CD4-positive, alpha-beta T cell treated with Interleukin-2 at 100 ng/mL for 4 hours (primary cell): Measurements from ENCODE around the gene TSPEAR.
"Not testable (repeated sequence)": the region's sequence is repeated elsewhere in the genome, so short reads cannot be mapped to it uniquely, and the experiment has no call there.

Experiments
- DNase-seq: peaks from one replicate; pipeline ENCODE4 v3.0.0-alpha.2; 2020; ENCODE audit warnings: low spot score

Gene TSPEAR

DNA sequence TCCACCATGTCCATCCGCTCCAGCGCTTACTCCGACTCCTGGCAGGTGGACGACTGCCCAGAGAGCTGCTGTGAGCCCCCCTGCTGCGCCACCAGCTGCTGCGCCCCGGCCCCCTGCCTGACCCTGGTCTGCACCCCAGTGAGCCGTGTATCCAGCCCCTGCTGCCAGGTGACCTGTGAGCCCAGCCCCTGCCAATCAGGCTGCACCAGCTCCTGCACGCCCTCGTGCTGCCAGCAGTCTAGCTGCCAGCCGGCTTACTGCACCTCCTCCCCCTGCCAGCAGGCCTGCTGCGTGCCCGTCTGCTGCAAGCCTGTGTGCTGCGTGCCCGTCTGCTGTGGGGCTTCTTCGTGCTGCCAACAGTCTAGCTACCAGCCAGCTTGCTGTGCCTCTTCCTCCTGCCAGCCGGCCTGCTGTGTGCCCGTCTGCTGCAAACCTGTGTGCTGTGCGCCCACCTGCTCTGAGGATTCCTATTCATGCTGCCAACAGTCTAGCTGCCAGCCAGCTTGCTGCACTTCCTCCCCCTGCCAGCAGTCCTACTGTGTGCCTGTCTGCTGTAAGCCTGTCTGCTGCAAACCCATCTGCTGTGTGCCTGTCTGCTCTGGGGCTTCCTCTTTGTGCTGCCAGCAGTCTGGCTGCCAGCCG is 84.1 kb downstream of the TSPEAR start:
- DNase-seq: not testable (repeated sequence)

- no peak for DNase-seq
Measured at GRCh38 chr21:44626673-44627143, 84.7 kb downstream of the TSPEAR start, which contains the start of gene KRTAP10-9. TSS of gene KRTAP10-9 (plus strand) at chr21:44627093. CDS start at chr21:44627172, 79 bp downstream.

GRCh38 chr21:44626262-44626661 is 85.1 kb downstream of the TSPEAR start:
- DNase-seq: peak; percentile 33

- no peak for DNase-seq
Measured at GRCh38 chr21:44625756-44626155, 85.6 kb downstream of the TSPEAR start.

- DNase-seq: no peak
Measured at GRCh38 chr21:44623575-44623974, 87.8 kb downstream of the TSPEAR start.

DNA sequence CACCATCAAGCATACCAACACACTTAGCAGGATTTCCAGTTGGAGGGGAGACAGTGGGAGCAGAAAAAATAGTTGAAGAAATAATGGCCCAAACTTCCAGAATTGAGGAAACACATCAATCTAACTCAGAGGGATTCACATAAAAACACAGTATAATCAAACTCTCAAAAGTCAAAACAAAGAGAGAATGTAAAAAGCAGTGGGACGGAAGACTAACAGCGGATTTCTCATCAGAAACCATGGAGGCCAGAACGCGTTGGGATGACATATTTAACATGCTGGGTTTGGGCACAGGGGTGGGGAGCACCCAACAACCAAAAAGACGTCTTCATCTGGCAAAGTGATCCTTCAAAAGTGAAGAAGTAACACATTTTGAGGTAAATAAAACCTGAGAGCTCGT is 91.5 kb downstream of the TSPEAR start:
- DNase-seq: no peak

- DNase-seq: peak; percentile 74
Measured at GRCh38 chr21:44618909-44619308, 92.5 kb downstream of the TSPEAR start.

DNA sequence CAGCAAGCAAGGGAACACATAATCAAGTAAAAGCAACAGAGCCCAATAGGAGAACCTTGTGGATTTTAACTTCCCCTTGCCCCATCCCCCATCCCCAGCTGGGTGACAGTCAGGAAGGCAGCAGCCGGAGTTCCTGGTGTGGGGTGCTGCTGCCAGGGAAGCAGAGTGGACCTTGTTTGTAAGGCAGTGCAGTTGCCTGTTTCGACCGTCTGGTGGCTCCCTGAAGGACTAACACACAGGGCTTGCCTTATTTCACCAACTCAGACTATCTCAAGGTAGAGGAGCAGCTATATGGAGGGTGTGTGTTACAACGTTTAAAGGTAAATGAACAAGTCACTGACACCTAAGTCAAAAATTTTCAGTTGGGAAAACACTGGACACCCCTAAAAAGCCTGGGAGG is 92.9 kb downstream of the TSPEAR start:
- DNase-seq: no peak

DNA sequence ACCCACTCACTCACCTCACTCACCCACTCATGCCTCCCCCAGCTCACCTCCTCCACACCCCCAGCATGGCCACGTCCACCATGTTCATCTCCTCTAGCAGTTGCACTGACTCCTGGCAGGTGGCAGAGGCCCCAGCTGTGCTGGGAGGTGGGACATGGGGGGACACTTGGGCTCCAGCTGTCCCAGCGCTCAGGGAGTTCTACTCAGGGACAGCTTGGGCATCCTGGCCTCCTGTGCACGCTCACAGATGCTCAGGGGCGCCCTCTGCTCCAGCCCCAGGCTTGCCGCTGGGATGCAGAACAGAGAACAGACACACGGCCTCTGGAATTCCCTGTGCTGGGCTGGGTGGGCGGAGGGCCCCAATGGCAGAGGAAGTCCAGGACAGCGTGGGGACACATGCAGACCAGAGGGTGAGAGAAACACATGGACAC is 94.3 kb downstream of the TSPEAR start:
- no peak for DNase-seq

- DNase-seq: no peak
Measured at GRCh38 chr21:44616591-44616926, 94.8 kb downstream of the TSPEAR start.

DNA sequence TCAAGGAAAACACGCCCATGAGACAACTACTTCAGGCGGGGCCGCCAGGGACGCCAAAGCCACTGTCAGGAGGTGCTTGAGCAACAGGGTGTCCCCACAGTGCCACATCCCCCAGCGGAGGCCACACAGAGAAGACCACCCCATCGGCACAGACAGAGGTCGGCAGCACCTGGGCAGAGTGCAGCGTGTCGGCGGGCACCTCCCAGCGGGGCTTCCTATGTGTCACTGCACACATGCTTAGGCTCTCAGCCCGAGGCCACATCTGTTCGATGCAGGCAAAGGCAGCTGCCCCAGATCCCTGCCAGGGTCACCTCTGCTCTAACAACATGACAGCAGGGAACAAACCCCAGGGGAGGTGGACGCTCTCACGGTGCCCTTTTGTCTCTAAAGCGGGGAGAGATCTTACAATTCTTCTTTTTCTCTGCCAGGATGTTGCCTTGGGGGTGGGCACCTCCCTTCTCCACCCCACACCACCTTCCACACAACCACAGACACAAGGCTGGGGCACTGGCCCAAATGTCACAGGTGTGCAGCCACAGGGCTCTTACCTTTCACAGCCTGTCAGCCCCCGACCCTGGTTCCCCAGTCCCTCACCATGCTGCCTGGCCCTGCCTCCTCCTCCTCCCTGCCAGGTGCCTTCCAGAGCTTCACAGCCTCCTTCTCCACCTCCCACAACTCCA is 95.3 kb downstream of the TSPEAR start:
- no peak for DNase-seq

DNA sequence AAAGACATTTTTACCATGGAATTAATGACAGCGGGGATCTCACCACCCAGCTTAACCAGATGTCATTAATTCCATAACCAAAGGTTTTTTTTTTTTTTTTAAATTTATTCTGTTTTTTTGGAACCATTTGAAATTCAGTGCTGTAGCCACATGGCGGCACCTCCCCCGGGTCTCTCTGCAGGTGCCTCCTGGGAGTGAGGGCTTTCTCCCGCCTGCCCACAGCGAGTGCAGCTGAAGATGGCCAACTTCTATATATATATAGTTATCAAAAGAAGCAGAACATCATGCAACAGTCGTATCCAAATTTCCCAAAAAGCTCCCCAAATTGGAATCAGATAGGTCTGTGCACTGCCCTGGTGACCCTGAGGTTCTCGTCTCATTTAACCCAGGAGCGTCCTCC is 95.9 kb downstream of the TSPEAR start:
- DNase-seq: no peak

- no peak for DNase-seq
Measured at GRCh38 chr21:44614961-44615391, 96.4 kb downstream of the TSPEAR start.

GRCh38 chr21:44614161-44614631 is 97.2 kb downstream of the TSPEAR start:
- no peak for DNase-seq

GRCh38 chr21:44613386-44614155 is 97.8 kb downstream of the TSPEAR start:
- DNase-seq: no peak

- DNase-seq: no peak
Measured at GRCh38 chr21:44612669-44613229, 98.6 kb downstream of the TSPEAR start.

- no peak for DNase-seq
Measured at GRCh38 chr21:44612029-44612486, 99.3 kb downstream of the TSPEAR start, which contains the start of gene KRTAP10-8. TSS of gene KRTAP10-8 (plus strand) at chr21:44612079. CDS start at chr21:44612101, 22 bp downstream.

DNA sequence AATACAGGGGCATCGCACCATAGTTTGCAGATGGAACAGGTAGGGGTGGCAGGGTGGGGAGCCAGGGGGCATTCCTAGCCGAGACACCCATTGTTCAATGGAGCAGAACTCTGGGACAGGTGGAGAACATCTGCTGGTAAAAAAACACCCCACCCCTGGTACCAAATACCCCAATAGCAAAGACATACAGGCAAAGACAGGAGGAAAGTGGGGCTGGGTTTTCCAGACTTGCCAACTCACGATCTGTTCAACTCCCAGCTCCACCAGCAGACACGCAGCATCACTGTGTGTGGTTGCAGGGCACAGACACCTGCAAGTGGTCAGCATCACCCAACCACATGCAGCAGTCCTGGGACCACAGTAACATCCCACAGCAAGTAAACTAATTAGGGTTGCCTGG is 99.8 kb downstream of the TSPEAR start:
- no peak for DNase-seq

DNA sequence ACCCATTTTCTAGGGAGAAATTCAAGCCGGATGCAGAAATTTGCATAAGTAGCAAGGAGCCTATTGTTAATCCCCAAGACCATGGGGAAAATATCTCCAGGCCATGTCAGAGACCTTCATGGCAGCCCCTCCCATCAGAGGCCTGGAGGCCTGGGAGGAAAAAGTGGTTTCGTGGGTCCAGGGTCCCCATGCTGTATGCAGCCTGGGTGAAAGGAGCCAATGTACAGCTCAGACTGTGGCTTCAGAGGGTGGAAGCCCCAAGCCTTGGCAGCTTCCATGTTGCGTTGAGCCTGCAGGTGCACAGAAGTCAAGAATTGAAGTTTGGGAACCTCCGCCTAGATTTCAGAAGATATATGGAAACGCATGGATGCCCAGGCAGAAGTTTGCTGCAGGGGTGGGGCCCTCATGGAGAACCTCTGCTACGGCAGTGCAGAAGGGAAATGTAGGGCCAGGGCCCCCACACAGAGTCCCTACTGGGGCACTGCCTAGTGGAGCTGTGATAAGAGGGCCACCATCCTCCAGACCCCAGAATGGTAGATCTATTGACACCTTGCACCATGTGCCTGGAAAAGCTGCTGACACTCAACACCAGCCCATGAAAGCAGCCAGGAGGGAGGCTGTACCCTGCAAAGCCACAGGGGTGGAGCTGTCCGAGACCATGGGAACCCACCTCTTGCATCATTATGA is 101.1 kb downstream of the TSPEAR start:
- DNase-seq: not testable (repeated sequence)

GRCh38 chr21:44609193-44609592 is 102.2 kb downstream of the TSPEAR start:
- DNase-seq: no peak

DNA sequence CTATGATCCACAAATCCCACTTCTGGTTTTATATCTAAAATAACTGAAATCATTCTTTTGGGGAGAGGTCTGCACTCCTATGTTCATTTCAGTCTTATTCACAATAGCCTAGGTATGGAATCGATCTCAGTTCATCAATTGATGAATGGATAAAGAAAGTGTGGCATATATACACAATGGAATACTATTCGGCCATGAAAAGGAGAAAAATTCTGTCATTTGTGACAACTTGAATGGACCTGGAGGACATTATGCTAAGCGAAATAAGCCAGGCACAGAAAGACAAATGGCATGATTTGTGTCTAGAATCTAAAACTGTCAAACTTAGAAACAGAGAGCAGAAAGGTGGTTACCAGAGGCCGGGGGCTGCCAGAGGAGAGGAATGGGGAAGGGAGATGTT is 104.9 kb downstream of the TSPEAR start:
- DNase-seq: no peak

DNA sequence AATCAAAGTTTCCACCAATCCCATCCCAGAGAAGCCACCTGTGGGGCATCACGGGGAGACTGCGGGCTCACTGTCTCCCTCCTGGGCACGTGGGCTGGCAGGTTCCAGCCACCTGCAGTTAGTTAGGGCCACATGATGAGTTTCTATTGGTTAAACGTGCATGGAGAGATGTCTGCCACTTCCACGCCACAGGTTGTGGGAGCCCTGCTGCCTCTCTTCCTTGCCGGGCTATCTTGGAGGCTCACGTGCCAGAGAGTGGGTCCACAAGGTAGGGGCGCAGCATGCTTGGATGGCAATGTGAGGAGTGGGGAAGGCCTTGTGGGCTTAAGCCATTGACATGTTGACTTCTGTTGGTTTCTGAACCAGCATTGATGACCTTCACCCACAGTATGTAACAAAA is 107.5 kb downstream of the TSPEAR start:
- no peak for DNase-seq
